ENCODE data around the gene YKT6.

Gene YKT6

GRCh38 chr7:44217852-44218402 lies 17.1 kb downstream of the YKT6 start:
- no peak for DNase-seq
- no peaks in the 10 kb centered on the region for H3K27me3 ChIP-seq (replicated peaks; ENCODE audit: control insufficient read depth, insufficient read depth, low read length, poor library complexity, severe bottlenecking)
- no peak overlapping the region for H3K27ac ChIP-seq (ENCODE audit: insufficient read depth, low read length, poor library complexity, severe bottlenecking)
- peaks cover 6% of the 10 kb centered on the region for H3K36me3 ChIP-seq (ENCODE audit: control insufficient read depth, insufficient read depth, low read length)
- no peak overlapping the region for H3K4me3 ChIP-seq (ENCODE audit: insufficient read depth, low read depth, low read length, poor library complexity, severe bottlenecking)
- H3K4me1 ChIP-seq (ENCODE audit: control insufficient read depth, insufficient read depth, low read length, poor library complexity, severe bottlenecking), result no peaks in the 10 kb centered on the region
- H3K9me3 ChIP-seq (ENCODE audit: control insufficient read depth, low read length), result no peaks in the 10 kb centered on the region

GRCh38 chr7:44218418-44219201 lies 17.8 kb downstream of the YKT6 start:
- no peak for DNase-seq
- Histone ChIP-seq H3K36me3 (ENCODE audit: control insufficient read depth, insufficient read depth, low read length) (no peaks in the 10 kb centered on the region), H3K4me3 (ENCODE audit: insufficient read depth, low read depth, low read length, poor library complexity, severe bottlenecking) (no peak overlapping the region), H3K27me3 (replicated peaks; ENCODE audit: control insufficient read depth, insufficient read depth, low read length, poor library complexity, severe bottlenecking) (no peaks in the 10 kb centered on the region), H3K4me1 (ENCODE audit: control insufficient read depth, insufficient read depth, low read length, poor library complexity, severe bottlenecking) (no peaks in the 10 kb centered on the region), H3K9me3 (ENCODE audit: control insufficient read depth, low read length) (no peaks in the 10 kb centered on the region), H3K27ac (ENCODE audit: insufficient read depth, low read length, poor library complexity, severe bottlenecking) (no peak overlapping the region)

- H3K4me1 ChIP-seq (ENCODE audit: control insufficient read depth, insufficient read depth, low read length, poor library complexity, severe bottlenecking), result no peaks in the 10 kb centered on the region
- DNase-seq, result no peak
- no peak overlapping the region for H3K27ac ChIP-seq (ENCODE audit: insufficient read depth, low read length, poor library complexity, severe bottlenecking)
- H3K4me3 ChIP-seq (ENCODE audit: insufficient read depth, low read depth, low read length, poor library complexity, severe bottlenecking), result no peak overlapping the region
- no peaks in the 10 kb centered on the region for H3K27me3 ChIP-seq (replicated peaks; ENCODE audit: control insufficient read depth, insufficient read depth, low read length, poor library complexity, severe bottlenecking)
- H3K9me3 ChIP-seq (ENCODE audit: control insufficient read depth, low read length), result no peaks in the 10 kb centered on the region
- H3K36me3 ChIP-seq (ENCODE audit: control insufficient read depth, insufficient read depth, low read length), result no peaks in the 10 kb centered on the region
Measured at GRCh38 chr7:44219371-44220045, 18.7 kb downstream of the YKT6 start.

GRCh38 chr7:44220046-44220357 lies 19.2 kb downstream of the YKT6 start:
- Histone ChIP-seq H3K27me3 (replicated peaks; ENCODE audit: control insufficient read depth, insufficient read depth, low read length, poor library complexity, severe bottlenecking) (no peaks in the 10 kb centered on the region), H3K4me3 (ENCODE audit: insufficient read depth, low read depth, low read length, poor library complexity, severe bottlenecking) (no peak overlapping the region), H3K27ac (ENCODE audit: insufficient read depth, low read length, poor library complexity, severe bottlenecking) (no peak overlapping the region), H3K4me1 (ENCODE audit: control insufficient read depth, insufficient read depth, low read length, poor library complexity, severe bottlenecking) (no peaks in the 10 kb centered on the region), H3K36me3 (ENCODE audit: control insufficient read depth, insufficient read depth, low read length) (no peaks in the 10 kb centered on the region), H3K9me3 (ENCODE audit: control insufficient read depth, low read length) (no peaks in the 10 kb centered on the region)
- no peak for DNase-seq

- H3K36me3 ChIP-seq (ENCODE audit: control insufficient read depth, insufficient read depth, low read length), result no peaks in the 10 kb centered on the region
- H3K9me3 ChIP-seq (ENCODE audit: control insufficient read depth, low read length), result no peaks in the 10 kb centered on the region
- no peak overlapping the region for H3K4me3 ChIP-seq (ENCODE audit: insufficient read depth, low read depth, low read length, poor library complexity, severe bottlenecking)
- no peak overlapping the region for H3K27ac ChIP-seq (ENCODE audit: insufficient read depth, low read length, poor library complexity, severe bottlenecking)
- DNase-seq, result no peak
- H3K27me3 ChIP-seq (replicated peaks; ENCODE audit: control insufficient read depth, insufficient read depth, low read length, poor library complexity, severe bottlenecking), result no peaks in the 10 kb centered on the region
- H3K4me1 ChIP-seq (ENCODE audit: control insufficient read depth, insufficient read depth, low read length, poor library complexity, severe bottlenecking), result no peaks in the 10 kb centered on the region
Measured at GRCh38 chr7:44220358-44221112, 19.8 kb downstream of the YKT6 start.

- no peak overlapping the region for H3K4me3 ChIP-seq (ENCODE audit: insufficient read depth, low read depth, low read length, poor library complexity, severe bottlenecking)
- DNase-seq, result no peak
- no peak overlapping the region for H3K27ac ChIP-seq (ENCODE audit: insufficient read depth, low read length, poor library complexity, severe bottlenecking)
- no peaks in the 10 kb centered on the region for H3K36me3 ChIP-seq (ENCODE audit: control insufficient read depth, insufficient read depth, low read length)
- no peaks in the 10 kb centered on the region for H3K4me1 ChIP-seq (ENCODE audit: control insufficient read depth, insufficient read depth, low read length, poor library complexity, severe bottlenecking)
- no peaks in the 10 kb centered on the region for H3K27me3 ChIP-seq (replicated peaks; ENCODE audit: control insufficient read depth, insufficient read depth, low read length, poor library complexity, severe bottlenecking)
- no peaks in the 10 kb centered on the region for H3K9me3 ChIP-seq (ENCODE audit: control insufficient read depth, low read length)
Measured at GRCh38 chr7:44221231-44221791, 20.5 kb downstream of the YKT6 start.

- Histone ChIP-seq H3K9me3 (ENCODE audit: control insufficient read depth, low read length) (no peaks in the 10 kb centered on the region), H3K4me1 (ENCODE audit: control insufficient read depth, insufficient read depth, low read length, poor library complexity, severe bottlenecking) (no peaks in the 10 kb centered on the region), H3K27ac (ENCODE audit: insufficient read depth, low read length, poor library complexity, severe bottlenecking) (no peak overlapping the region), H3K36me3 (ENCODE audit: control insufficient read depth, insufficient read depth, low read length) (no peaks in the 10 kb centered on the region), H3K4me3 (ENCODE audit: insufficient read depth, low read depth, low read length, poor library complexity, severe bottlenecking) (no peak overlapping the region), H3K27me3 (replicated peaks; ENCODE audit: control insufficient read depth, insufficient read depth, low read length, poor library complexity, severe bottlenecking) (no peaks in the 10 kb centered on the region)
- DNase-seq, result no peak
Measured at GRCh38 chr7:44222074-44222473, 21.3 kb downstream of the YKT6 start.

- no peak for DNase-seq
- no peaks in the 10 kb centered on the region for H3K27me3 ChIP-seq (replicated peaks; ENCODE audit: control insufficient read depth, insufficient read depth, low read length, poor library complexity, severe bottlenecking)
- no peaks in the 10 kb centered on the region for H3K36me3 ChIP-seq (ENCODE audit: control insufficient read depth, insufficient read depth, low read length)
- H3K27ac ChIP-seq (ENCODE audit: insufficient read depth, low read length, poor library complexity, severe bottlenecking), result no peak overlapping the region
- no peaks in the 10 kb centered on the region for H3K9me3 ChIP-seq (ENCODE audit: control insufficient read depth, low read length)
- no peak overlapping the region for H3K4me3 ChIP-seq (ENCODE audit: insufficient read depth, low read depth, low read length, poor library complexity, severe bottlenecking)
- no peaks in the 10 kb centered on the region for H3K4me1 ChIP-seq (ENCODE audit: control insufficient read depth, insufficient read depth, low read length, poor library complexity, severe bottlenecking)
Measured at GRCh38 chr7:44222776-44223261, 22.0 kb downstream of the YKT6 start.

GRCh38 chr7:44223362-44224079 lies 22.7 kb downstream of the YKT6 start:
- Histone ChIP-seq H3K36me3 (ENCODE audit: control insufficient read depth, insufficient read depth, low read length) (no peaks in the 10 kb centered on the region), H3K9me3 (ENCODE audit: control insufficient read depth, low read length) (no peaks in the 10 kb centered on the region), H3K27me3 (replicated peaks; ENCODE audit: control insufficient read depth, insufficient read depth, low read length, poor library complexity, severe bottlenecking) (no peaks in the 10 kb centered on the region), H3K4me3 (ENCODE audit: insufficient read depth, low read depth, low read length, poor library complexity, severe bottlenecking) (no peak overlapping the region), H3K27ac (ENCODE audit: insufficient read depth, low read length, poor library complexity, severe bottlenecking) (no peak overlapping the region), H3K4me1 (ENCODE audit: control insufficient read depth, insufficient read depth, low read length, poor library complexity, severe bottlenecking) (no peaks in the 10 kb centered on the region)
- no peak for DNase-seq
